ENCODE results near the gene TRPV5. TPM values are rescaled to one million over a fixed set of nuclear protein-coding genes. Genes with fewer than 3 reads are reported as not detected.

TRPV5 gene
- total RNA-seq, 3 donors from 2014 or later (not counting 1 experiment from before 2014, with no cell fraction given): not detected

DNA sequence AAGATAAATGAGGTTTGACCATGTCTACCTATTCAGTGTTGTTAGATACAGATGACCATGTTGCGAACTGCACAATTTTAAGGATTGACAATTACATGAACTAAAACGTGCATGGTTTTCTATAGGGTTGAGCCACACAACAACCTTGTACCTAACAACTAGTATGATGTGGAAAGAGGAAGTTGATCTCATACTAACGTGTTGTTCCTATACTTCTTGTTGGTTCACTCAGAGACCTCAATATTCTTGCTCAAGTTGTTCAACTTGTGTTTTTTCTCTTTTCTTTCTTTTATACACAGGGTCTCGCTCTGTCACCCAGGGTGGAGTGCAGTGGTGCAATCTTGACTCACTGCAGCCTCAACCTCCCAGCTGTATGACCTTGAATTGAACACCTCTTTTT lies 34.7 kb upstream of the TRPV5 start:
- H3K4me3 Mint-ChIP-seq: no peak overlapping the region
- Histone ChIP-seq H3K27ac (ENCODE audit: low read length) (no peak overlapping the region), H3K9me3 (ENCODE audit: control insufficient read depth, insufficient read depth, low read length) (no peaks in the 10 kb centered on the region), H3K27me3 (ENCODE audit: control insufficient read depth, insufficient read depth, low read length) (no peaks in the 10 kb centered on the region), H3K4me3 (ENCODE audit: low read length) (no peak overlapping the region), H3K4me1 (ENCODE audit: control insufficient read depth, insufficient read depth, low read length) (no peaks in the 10 kb centered on the region), H3K36me3 (ENCODE audit: control insufficient read depth, insufficient read depth, low read length) (no peaks in the 10 kb centered on the region)
- peaks cover 23 to 50% of the 10 kb centered on the region in 2 donors for H3K27me3 Mint-ChIP-seq (ENCODE audit: low read depth in 2 of 2)
- DNase-seq: no peak
- 70% methylated on average over 4 of the region's 4 CpGs for WGBS (ENCODE audit: insufficient coverage)
- no peaks in the 10 kb centered on the region for H3K4me1 Mint-ChIP-seq
- no peak for ATAC-seq
- H3K27ac Mint-ChIP-seq: no peak overlapping the region
- H3K9me3 Mint-ChIP-seq: no peaks in the 10 kb centered on the region
- H3K36me3 Mint-ChIP-seq: no peaks in the 10 kb centered on the region
- TF ChIP-seq CTCF (IDR thresholded peaks at IDR 0.05): no peak
- intact Hi-C loops (cut with micrococcal nuclease): no loop called here

DNA sequence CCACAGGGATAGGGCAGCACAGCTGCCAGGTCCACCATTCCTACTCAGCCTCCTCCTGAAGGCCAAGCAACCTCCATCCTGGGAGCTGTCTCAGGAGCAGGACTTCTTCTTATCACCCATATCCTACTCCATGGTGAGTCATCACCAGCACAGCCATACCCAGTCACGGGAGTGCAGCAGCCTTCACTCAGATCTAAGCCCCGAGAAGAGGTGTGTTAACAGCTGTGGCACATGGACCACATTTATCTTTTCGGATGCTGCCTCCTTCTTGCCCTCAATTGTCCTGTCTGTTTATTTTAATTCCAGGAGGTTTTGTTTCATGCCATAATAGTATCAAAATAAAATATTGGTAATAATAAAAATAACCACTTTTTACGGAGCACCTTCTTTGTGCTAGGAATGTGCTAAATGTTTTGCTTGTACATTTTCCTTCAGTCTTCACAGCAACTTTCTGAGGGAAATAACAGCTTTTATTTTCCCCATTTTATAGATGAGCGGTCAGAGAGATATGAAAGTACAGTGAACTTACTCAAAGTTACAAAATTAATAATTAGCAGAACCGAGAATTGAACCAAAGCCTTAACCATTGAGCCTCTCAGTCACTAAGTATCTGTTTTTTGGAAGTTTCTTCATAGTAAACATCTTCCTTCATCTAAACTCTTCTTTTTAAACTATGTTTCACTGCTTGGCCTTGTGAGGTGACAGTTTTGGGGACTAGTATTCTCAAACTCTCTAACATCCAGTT lies 31.1 kb upstream of the TRPV5 start:
- no peaks in the 10 kb centered on the region for H3K9me3 Mint-ChIP-seq
- H3K4me1 ChIP-seq (ENCODE audit: control insufficient read depth, insufficient read depth, low read length): no peaks in the 10 kb centered on the region
- H3K27me3 ChIP-seq (ENCODE audit: control insufficient read depth, insufficient read depth, low read length): no peaks in the 10 kb centered on the region
- H3K9me3 ChIP-seq (ENCODE audit: control insufficient read depth, insufficient read depth, low read length): no peaks in the 10 kb centered on the region
- no peak overlapping the region for H3K27ac ChIP-seq (ENCODE audit: low read length)
- DNase-seq (no peak), ATAC-seq (no peak)
- no peaks in the 10 kb centered on the region for H3K36me3 Mint-ChIP-seq
- H3K4me1 Mint-ChIP-seq: no peaks in the 10 kb centered on the region
- H3K4me3 ChIP-seq (ENCODE audit: low read length): no peak overlapping the region
- TF ChIP-seq CTCF (IDR thresholded peaks at IDR 0.05): no peak
- no peaks in the 10 kb centered on the region for H3K36me3 ChIP-seq (ENCODE audit: control insufficient read depth, insufficient read depth, low read length)
- no peak overlapping the region for H3K4me3 Mint-ChIP-seq
- intact Hi-C loops (cut with micrococcal nuclease): no loop called here
- H3K27ac Mint-ChIP-seq: no peak overlapping the region
- H3K27me3 Mint-ChIP-seq (ENCODE audit: low read depth in 2 of 2): peaks cover 19 to 44% of the 10 kb centered on the region in 2 donors
- WGBS (ENCODE audit: insufficient coverage): 86% methylated on average over 4 of the region's 6 CpGs

- ATAC-seq: no peak
Observed at GRCh38 chr7:142963993-142964392, 30.4 kb upstream of the TRPV5 start.

More at GRCh38 chr7:142963993-142964392, 30.4 kb upstream of the TRPV5 start:
- no peaks in the 10 kb centered on the region for H3K36me3 ChIP-seq (ENCODE audit: control insufficient read depth, insufficient read depth, low read length)
- no peak overlapping the region for H3K27ac Mint-ChIP-seq
- no peaks in the 10 kb centered on the region for H3K27me3 ChIP-seq (ENCODE audit: control insufficient read depth, insufficient read depth, low read length)
- no peak for TF ChIP-seq CTCF (IDR thresholded peaks at IDR 0.05)
- intact Hi-C loops (cut with micrococcal nuclease): no loop called here
- H3K4me3 ChIP-seq (ENCODE audit: low read length): no peak overlapping the region
- H3K4me1 Mint-ChIP-seq: no peaks in the 10 kb centered on the region
- peaks cover 22 to 37% of the 10 kb centered on the region in 2 donors for H3K27me3 Mint-ChIP-seq (ENCODE audit: low read depth in 2 of 2)
- no peak overlapping the region for H3K4me3 Mint-ChIP-seq
- WGBS (ENCODE audit: insufficient coverage): 92% methylated on average over 2 of the region's 2 CpGs
- DNase-seq: no peak
- H3K36me3 Mint-ChIP-seq: no peaks in the 10 kb centered on the region
- no peaks in the 10 kb centered on the region for H3K9me3 Mint-ChIP-seq
- H3K4me1 ChIP-seq (ENCODE audit: control insufficient read depth, insufficient read depth, low read length): no peaks in the 10 kb centered on the region
- H3K27ac ChIP-seq (ENCODE audit: low read length): no peak overlapping the region
- H3K9me3 ChIP-seq (ENCODE audit: control insufficient read depth, insufficient read depth, low read length): no peaks in the 10 kb centered on the region

All from natural killer cell (primary cell).